ENCODE results near the gene PTTG1IP.

The PTTG1IP gene

DNA sequence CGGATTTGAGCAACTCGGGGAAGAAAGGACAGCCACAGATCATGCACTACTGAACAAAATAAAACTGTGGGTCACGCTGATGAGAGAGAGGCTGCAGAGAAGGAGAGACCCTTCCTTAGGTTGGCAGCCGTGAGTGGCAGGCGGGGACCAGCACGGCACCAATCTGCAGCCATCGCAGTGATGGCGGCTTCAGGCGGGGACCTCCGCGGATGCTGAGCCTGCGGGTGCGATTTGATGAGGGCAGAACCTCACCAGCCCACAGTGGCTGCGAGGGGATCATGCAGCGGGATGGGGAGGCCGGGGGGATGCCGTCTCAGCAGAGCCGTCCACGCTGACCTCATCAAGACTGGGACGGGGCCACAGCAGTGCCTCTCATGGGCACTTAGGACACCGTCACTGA, 35.4 kb upstream of the PTTG1IP start:
- no peak for DNase-seq

DNA sequence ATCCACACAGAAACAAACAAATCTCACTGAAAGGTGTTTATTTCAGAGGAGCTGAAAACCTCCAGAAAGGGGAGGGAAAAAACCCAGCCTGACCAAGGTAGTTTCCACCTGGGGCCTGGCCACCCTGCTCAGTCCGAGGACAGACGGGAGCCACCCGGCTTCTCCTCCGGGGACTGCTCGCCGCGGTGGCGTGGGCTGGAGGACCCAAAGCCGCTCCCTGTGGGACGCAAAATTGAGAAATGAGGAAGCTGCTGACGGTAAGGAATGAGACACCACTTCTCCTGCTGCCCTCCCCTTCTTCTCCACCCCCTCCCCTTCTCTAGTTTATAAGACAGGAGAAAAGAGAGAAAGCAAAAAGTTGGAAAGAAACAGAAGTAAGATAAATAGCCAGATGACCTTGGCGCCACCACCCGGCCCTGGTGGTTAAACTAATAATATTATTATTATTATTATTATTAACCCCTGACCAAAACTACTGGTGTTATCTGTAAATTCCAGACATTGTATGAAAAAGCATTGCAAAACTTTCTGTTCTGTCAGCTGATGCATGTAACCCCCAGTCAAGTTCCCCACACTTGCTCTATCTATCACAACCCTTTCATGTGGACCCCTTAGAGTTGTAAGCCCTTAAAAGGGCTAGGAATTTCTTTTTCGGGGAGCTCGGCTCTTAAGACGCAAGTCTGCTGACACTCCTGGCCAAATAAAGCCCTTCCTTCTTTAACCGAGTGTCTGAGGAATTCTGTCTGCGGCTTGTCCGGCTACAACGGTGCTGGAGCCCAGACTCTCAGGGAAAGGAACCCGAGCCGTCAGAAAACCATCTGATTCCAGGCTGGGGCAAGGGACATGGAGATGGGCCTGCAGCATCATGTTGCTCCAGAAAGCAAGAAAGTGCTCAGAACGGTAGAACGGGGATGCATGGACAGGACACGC, 34.7 kb upstream of the PTTG1IP start:
- DNase-seq, result no peak

DNA sequence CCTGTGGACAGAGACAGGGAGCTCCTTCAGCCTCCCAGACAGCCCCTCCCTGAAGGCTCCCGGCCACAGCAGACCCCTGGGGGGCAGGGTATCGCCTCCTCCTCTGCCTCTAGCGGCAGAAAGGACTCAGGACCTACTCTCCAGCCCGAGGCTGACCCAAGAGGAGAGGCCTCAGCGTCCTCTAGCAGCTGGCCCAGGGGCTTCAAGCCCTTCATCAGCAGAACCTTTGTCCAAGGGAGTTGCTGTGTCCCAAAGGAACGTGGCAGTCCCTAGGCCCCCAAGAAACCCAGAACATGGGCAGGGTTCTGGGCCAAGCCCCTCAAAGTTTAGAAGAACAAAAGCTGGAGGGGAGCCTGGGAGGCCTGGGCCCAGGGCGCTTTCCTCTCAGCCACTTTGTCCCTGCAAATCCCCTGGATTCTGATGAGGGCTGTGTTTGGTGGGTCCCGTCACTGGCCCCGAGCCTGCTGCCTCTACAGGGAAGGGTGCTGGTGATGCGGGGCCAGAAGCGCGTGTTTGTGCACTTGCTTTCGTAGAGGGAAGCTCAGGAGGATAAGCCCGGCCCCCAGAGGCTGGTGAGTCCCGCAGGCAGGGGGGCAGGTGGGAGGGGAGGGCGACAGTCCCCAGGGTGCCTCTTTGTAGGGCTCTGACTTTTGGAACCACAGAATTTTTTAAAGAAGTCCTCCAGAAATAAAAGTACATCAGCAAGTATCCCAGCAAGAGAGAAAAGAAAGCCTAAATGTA, 33.9 kb upstream of the PTTG1IP start:
- DNase-seq, result no peak

DNA sequence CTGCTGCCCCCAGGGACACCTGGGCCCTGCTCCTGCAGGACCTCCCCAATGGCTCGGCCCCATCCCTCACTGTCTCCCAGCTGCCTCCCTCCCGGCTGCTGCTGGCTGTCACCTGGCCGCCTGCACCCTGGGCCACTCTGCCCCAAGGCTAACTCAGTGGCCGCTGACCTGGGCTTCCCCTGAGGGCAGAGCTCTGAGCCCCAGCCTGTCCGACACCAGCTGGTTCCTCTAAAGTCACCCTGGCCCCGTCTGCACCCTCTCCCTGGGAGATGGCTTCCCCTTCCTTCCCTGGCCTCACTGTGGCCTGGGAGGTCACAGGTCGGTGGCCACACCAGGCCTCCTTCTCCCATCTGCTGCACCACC, 32.2 kb upstream of the PTTG1IP start:
- no peak for DNase-seq

DNA sequence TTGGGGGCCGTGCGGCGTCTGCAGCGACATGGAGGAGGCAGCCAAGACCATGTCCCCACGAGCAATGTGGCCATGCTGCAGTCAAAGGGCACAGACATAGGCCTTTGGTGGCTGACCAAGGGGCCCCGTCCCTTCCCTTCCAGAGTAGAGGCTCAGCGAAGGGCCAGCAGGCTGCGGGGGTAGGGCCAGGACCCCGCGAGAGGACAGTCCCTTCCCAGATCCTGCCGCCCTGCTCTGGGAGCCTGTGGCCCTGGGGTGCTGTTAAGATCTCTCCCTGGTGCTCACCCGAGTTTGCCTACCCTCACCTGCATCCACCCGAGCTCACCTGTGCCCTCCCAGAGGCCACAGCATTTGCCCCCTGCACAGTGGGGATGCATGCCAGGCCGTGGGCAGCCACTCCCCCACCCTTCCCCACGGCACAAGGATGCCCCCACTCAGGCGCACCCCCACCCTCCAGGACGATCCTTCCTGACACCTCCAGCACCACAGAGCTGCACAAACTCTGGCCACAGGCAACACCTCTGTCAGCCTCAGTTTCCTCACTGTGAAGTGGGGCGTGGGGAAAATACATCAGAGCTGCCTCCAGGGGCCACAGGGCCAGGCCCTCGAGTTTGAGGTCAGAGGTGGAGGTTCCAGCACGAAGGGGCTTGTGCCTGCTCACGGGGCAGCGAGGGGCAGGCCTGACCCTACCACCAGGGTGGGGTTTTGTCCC, 31.7 kb upstream of the PTTG1IP start:
- DNase-seq, result no peak

DNA sequence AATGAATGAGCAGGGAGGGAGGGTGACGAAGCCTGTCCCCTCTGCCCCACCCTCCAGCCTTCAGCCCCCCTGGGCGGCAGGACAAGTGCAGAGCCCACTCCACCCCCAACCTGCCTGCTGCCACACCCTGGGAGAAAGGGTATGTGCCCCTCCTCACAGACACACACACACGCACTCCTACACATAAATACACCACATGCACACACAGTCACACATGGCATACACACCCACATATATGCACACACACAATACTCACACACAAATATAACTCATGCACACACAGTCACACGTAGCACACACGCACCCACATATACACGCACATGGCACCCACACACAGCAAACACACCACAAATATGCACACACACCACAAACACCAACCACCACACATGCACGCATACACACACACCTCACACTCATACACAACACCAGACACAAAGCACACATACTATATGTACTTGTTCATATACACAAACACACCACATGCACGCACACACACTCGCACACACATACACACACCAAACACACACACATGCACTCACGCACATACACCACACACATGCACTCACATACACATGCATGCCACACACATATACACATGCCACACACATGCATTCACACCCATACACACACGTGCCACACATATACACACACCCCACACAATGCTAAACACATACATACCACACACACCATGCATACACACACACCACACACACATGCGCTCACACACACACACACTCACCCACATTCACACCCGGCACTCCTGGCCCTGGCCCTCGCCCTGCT, 30.8 kb upstream of the PTTG1IP start:
- DNase-seq, result no peak

DNA sequence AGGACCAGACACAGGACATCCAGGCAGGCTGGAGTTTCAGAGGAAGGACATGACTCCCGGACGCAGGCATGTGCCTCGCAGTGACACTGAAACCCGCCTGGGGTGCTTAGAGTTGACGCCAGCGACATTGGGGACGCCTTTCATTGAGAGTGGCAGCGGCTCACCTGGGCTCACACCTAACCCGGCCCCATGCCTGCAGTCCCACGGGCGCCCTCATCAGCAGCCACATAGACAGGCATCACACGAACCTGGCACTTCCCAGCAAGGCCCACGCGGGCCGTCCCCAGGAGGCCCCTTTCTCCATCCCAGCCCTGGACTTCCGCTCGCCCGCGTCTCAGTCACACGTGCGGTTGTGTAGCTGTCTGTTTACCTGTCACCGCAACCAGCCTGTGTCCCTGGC, 30.2 kb upstream of the PTTG1IP start:
- no peak for DNase-seq

DNA sequence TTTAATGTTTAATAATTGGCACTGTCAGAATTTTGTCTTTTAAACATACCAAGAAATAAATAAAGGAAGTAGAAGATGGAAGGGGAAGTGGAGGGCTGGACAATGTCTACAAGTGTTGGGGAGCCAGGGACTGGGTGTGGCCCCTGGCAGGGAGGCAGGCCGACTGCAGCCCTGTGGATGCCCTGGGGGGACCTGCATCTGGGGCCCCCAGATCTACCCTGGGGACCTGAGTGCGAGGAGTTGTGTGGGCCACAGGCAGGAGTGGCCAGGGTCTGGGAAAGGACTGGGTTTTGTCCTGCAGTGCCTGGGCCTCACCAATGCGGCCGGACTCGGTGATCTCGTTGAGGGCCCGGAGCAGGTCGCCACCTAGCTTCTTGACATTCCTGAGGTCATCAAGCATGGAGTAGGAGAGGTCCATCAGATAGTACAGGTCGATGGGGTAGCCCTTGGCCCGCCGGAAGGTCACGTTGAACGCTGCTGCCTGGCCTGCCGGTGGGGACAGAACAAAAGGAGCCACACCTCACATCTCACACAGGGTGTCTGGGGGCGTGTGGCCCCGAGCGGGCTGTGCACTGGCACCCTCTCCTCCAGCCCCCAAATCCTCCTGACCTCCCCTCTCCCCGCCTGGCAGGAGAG, 29.7 kb upstream of the PTTG1IP start:
- no peak for DNase-seq

DNA sequence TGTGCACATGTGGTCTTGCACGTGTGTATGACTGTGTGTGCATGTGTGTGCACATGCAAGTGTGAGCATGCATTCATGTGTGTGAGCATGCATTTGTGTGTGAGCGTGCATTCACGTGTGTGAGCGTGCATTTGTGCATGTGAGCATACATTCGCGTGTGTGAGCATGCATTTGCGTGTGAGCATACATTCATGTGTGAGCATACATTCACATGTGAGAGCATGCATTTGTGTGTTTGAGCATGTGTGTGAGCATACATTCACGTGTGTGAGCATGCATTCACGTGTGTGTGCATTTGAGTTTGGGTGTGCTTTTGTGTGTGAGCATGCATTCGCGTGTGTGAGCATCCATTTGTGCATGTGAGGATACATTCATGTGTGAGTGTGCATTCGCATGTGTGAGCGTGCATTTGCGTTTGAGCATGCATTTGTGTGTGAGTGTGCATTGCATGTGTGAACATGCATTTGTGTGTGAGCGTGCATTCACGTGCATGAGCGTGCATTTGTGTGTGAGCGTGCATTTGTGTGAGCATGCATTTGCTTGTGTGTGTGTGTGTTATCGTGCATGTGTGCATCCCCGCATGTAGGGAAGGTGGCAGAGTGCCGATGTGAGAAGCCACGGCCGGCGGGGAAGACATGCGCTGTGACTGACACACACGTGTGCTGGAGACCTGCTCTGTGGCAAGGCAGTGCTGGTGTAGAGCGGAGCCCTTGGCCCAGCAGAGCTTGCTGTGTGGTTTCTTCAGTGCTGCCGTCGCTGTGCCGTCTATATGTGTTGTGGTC, 29.0 kb upstream of the PTTG1IP start:
- DNase-seq, result no peak

DNA sequence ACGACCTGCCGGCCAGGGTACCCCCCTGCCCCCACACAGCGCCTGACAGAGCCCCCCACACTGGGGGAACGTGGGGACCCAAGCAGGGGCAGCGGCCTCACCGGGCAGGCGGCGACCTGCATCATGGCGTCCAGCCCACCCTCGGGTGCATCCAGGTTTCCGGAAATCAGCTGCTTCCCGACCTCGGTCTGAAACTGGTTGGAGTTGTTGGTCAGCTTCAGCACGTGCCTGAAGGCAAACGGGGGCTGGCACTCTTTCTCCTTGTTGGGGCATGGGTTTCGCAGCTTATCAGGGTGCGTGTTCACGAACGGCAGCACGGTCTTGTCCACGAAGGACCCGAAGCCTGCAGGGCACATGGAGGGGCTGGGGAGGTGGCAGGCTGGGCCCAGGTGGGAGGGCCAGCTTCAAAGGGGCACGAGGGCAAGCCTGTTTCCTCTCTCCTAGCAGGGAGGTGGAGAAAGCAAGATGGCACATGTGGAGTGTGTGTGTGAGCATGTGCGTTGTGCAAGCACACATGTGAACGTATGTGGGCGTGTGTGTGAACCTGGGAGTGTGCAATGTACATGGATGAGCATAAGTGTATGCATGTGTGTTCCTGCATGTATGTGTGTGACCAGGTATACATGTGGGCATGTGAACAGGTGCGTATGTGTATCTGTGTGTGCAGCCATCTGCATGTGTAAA, 28.0 kb upstream of the PTTG1IP start:
- DNase-seq, result no peak

DNA sequence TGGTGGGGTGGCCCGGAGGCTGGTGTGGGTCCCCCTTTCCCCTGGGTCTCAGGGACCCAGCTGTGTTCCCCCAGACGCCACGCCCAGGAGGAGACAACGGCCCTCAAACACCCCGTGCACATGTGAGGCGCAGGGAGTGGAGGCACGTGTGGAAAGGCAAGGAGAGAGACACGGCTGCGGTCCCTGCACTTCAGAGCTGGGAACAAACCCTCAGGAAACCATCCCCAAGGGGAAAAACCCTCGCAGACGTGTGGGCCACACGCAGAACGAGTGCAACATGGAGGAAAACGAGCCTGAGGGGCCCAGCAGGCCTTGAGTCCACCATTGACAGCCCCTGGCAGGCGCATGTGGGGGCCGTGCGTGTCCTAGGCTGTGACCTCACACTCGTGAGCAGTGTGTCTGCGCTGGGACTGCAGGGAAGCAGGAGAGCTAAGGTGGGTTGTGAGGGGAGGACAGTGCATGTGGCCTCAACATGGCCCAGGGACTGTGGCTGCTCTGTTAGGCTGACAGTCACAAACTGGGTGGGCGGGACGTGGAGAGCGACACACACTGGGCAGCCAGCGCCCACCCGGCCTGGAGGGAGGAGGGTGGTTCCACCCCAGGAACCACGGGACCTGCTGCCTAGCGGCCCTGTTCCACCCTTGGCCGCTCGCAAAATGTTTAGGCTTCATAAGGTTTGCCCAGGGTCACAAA, 27.2 kb upstream of the PTTG1IP start:
- no peak for DNase-seq

DNA sequence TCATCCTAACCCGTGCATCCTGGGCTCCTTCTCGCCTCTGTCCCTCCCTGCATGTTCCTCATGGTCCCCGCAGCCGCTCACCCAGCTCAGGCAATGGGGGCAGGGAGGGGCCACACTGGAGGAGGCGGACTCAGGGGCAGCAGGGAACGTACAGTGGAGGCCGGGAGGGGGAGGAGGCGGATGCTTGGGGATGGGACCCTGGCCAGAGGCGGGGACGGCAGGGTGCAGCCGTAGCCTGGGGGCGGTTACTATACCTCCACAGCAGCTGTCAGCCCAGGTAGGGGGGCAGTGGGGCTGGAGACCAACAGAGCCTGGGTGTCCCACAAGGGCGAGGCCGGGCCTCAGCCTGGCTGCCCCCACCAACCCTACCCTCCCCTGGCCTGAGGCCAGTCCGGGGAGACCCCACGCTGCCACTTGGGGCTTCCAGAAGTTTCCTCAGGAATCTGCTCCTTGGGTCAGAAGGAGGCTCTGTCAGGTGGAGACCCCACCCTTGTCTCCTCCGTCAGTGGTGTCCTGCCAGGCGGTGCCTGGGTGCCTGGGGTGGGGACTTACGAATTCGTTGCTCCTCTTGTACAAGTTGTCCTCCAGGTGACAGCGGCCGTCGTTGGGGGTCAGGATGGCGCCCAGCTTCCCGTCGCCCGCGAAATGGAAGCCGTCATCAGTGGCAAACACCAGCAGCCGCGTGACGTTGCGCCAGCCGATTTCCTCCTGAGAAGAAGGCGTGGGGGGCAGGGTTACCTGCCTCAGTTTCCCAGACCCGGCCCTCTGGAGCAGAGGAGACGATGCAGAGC, 26.5 kb upstream of the PTTG1IP start:
- no peak for DNase-seq

DNA sequence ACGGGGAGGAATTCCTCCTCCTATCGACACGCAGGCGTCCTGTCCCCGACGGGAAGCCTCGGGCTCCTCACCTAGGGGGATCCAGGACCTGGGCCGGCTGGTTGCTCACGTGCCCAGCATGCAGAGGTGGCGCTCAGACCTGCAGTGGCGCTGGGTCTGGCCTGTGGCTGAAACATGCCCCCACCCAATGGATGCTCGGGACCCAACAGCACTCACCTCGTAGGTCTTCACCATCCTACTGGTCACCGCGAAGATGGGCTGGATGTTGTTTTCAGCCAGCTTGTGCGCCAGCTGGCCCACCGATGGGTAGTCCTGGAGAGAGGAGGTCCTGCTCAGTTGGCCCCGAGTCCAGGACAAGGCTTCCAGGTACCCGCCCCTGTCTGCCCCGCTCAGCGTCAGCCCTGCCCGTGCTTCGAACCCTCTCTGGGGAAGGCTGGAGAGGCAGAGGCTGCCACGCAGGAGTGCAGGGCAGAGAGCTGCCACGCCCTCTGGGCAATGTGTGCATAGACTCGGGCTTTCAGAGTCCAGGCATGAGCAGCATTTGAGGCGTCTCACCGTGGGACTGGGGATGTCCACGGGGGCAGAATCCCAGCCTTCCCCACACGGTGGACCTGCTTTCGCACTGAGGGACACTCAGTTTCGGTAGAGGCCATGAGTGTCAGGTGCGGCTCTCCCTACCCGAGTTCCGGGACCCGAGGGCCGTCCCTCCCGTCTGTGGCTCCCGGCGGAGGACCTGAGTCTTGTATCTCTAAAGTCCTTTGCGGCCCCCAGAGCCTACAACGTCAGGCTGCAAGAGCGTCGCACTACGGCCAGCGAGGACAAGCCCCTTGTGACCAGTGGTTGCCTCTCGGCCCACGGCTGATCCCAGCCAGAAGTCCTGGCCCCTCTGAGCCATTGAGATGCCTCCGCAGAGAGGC, 25.6 kb upstream of the PTTG1IP start:
- DNase-seq, result no peak

DNA sequence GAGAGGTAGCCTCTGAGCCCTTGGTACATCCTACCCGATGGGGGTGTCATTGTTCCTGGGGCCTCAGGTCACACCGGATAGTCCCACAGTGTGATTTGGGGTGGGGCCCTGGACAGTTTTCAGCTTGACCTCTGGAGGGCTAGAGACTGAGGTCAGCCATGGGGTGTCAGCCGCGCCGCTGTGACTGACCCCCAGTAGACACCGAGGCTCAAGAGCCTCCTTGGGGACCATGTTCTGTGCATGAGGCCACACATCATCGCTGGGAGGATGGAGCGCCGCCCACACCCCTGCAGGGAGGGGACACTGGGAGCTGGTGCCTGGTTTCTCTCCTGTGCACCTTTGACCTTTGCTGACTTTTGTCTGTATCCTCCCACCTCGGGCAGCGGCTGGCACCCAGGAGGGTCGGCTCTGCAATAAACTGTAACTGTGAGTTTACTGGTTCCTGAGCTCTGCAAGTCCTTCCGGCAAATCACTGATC, 24.6 kb upstream of the PTTG1IP start:
- no peak for DNase-seq

DNA sequence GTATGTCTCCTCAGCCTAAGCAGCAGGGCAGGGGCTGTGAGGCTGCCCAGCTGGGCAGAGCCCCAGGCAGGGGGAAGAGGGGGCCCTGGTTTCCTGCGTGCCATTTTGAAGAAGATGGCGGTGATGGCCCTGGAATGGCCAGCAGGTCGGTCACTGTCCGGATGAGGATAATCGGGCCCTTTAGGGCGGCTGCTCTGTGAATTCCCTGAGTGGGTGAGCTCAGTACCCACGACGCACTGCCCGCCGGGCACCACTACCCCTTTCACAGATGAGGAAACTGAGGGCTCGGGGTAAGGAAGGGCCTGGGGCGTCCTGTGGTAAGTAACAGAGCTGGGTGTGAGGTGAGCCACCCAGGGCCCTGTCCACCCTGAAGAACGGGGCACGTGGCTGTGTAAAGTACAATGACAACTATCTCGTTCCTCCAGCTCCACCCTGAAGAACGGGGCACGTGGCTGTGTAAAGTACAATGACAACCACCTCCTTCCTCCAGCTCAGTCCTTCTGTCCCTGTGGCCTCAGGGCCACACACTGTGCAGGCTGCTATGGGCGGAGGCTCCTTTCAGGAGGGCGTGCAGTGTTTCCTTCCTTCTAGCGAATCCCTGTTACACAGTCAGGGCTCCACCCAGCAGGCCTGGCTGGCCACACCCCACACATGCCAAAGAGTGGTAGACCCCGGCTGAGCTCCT, 24.0 kb upstream of the PTTG1IP start:
- DNase-seq, result no peak

DNA sequence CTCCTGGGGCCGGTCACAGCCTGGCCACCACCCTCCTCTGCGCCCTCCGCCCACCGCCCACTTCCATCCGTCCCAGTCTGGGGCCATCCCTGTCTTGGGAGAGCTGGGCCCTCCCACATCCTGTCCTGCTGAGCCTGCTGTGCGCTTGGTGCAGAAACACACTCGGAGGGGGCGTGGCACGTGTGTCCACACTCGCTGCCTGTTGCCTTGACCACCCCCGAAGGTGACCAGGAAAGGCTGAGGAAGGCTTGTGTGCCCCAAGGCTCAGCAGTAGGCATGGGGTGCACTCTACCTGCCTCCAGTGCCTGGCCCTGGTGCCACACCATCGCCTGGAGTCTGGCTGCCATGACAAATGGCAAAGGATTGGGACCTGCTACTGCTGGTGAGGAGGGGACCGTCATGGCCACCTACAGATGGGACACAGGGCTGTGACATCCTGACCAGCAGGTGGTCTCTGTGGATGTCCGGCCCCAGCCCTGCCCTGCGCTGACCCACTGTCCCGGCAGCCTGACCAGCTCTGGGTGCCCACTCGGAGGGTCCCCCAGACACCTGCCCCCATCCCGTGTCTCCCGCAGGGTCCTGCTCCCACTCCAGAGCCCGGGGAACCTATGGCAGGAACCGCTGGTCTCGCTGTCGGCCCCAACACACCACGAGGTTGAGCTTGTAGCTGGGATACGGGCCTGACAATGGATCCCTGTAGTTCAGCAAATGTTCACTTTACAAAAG, 23.2 kb upstream of the PTTG1IP start:
- no peak for DNase-seq

DNA sequence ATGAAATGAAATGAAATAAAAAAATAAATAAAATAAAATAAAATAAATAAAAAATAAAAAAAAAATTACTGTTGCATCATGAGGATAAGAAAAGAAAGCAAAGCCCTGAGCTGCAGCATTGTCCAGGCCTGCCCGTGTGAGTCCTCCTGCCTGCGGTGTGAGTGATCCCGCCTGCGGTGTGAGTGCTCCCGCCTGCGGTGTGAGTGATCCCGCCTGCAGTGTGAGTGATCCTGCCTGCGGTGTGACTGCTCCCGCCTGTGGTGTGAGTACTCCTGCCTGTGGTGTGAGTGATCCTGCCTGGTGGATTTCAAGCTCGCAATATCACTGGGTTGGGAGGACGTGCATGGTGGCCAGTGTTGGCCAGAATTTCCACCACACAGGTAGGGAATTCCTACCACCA, 22.4 kb upstream of the PTTG1IP start:
- DNase-seq, result no peak
